Kidney tubule cell (primary cell): ENCODE measurements around the gene EYA2.
"Not testable (repeated sequence)": the region's sequence is repeated elsewhere in the genome, so short reads cannot be mapped to it uniquely, and the experiment has no call there.

Experiments used
- DNase-seq: peaks from one replicate; pipeline ENCODE4 v3.0.0-alpha.2; 2018; ENCODE audit warnings: low spot score

EYA2 gene

GRCh38 chr20:46894579-46894958 lies at the start of gene EYA2:
Gene EYA2, plus strand, starts transcription at chr20:46894843. Its CDS starts 95,168 bp downstream, at chr20:46990011.
- peak; percentile 3 for DNase-seq

GRCh38 chr20:46844965-46845364 lies 49.7 kb upstream of the EYA2 start:
- no peak for DNase-seq

- no peak for DNase-seq
Measured at GRCh38 chr20:46849269-46849668, 45.4 kb upstream of the EYA2 start.

- no peak for DNase-seq
Measured at GRCh38 chr20:46849751-46850150, 44.9 kb upstream of the EYA2 start.

GRCh38 chr20:46850416-46850815 lies 44.2 kb upstream of the EYA2 start:
- DNase-seq, result no peak

GRCh38 chr20:46850896-46851295 lies 43.7 kb upstream of the EYA2 start:
- DNase-seq, result no peak

GRCh38 chr20:46851746-46852145 lies 42.9 kb upstream of the EYA2 start:
- no peak for DNase-seq

- DNase-seq, result no peak
Measured at GRCh38 chr20:46852313-46852712, 42.3 kb upstream of the EYA2 start.

GRCh38 chr20:46853926-46854325 lies 40.7 kb upstream of the EYA2 start:
- no peak for DNase-seq

GRCh38 chr20:46857061-46857831 lies 37.4 kb upstream of the EYA2 start:
- DNase-seq, result no peak

- DNase-seq, result no peak
Measured at GRCh38 chr20:46865824-46866223, 28.8 kb upstream of the EYA2 start.

- DNase-seq, result no peak
Measured at GRCh38 chr20:46870041-46870440, 24.6 kb upstream of the EYA2 start.

GRCh38 chr20:46872328-46873211 lies 22.1 kb upstream of the EYA2 start:
- no peak for DNase-seq

GRCh38 chr20:46875059-46875458 lies 19.6 kb upstream of the EYA2 start:
- DNase-seq, result no peak

GRCh38 chr20:46879386-46879785 lies 15.3 kb upstream of the EYA2 start:
- no peak for DNase-seq

- not testable (repeated sequence) for DNase-seq
Measured at GRCh38 chr20:46879963-46880362, 14.7 kb upstream of the EYA2 start.

- no peak for DNase-seq
Measured at GRCh38 chr20:46883892-46884291, 10.8 kb upstream of the EYA2 start.

GRCh38 chr20:46890682-46891081 lies 4.0 kb upstream of the EYA2 start:
- no peak for DNase-seq

GRCh38 chr20:46893051-46893450 lies 1.6 kb upstream of the EYA2 start:
- DNase-seq, result no peak

GRCh38 chr20:46893877-46894578 lies 615 bp upstream of the EYA2 start:
- DNase-seq, result no peak

- peak; percentile 13 for DNase-seq
Measured at GRCh38 chr20:46894971-46895905, 595 bp downstream of the EYA2 start.

- no peak for DNase-seq
Measured at GRCh38 chr20:46895906-46896242, 1.2 kb downstream of the EYA2 start.
